Gastrocnemius medialis (tissue), 4 donors: ENCODE data around the gene GLTPD2. TPM values are rescaled to one million over a fixed set of nuclear protein-coding genes. Genes with fewer than 3 reads are reported as not detected.

ENCODE experiments used
- ATAC-seq, 2 donors: fragments of 150-250 bp; one replicate each; pipeline ENCODE4 v1.9.1; 2016
- DNase-seq, 2 donors: peaks; one replicate each; pipeline ENCODE4 v3.0.0-alpha.2; 2019
- H3K27ac ChIP-seq, 4 donors: fragments of 200-600 bp; sonication (generic); 1 replicate in 1 of 4; 2 replicates in 3 of 4; pipeline ENCODE4 v1.5.1; 2016 to 2018; ENCODE audit warnings: mild to moderate bottlenecking in 2 of 4, moderate library complexity in 1 of 4
- H3K27me3 ChIP-seq, 3 donors: fragments of 200-600 bp; sonication (generic) in 2 of 3; 1 replicate in 1 of 3; 2 replicates in 2 of 3; pipeline versions ENCODE4 v1.5.1 to v1.6.0; 2016 to 2019; ENCODE audit warnings: mild to moderate bottlenecking in 1 of 3, moderate library complexity in 1 of 3
- H3K36me3 ChIP-seq, 2 donors: fragments of 200-600 bp; sonication (generic) in 1 of 2; one replicate each; pipeline ENCODE4 v1.5.1; 2017 to 2018
- H3K4me1 ChIP-seq, 2 donors: fragments of 200-600 bp; sonication (generic) in 1 of 2; one replicate each; pipeline ENCODE4 v1.5.1; 2016 to 2017; ENCODE audit warnings: mild to moderate bottlenecking in 2 of 2
- H3K4me3 ChIP-seq, 4 donors: fragments of 200-600 bp; sonication (generic) in 3 of 4; 1 replicate in 1 of 4; 2 replicates in 3 of 4; pipeline ENCODE4 v1.5.1; 2016 to 2019; ENCODE audit warnings: mild to moderate bottlenecking in 2 of 4
- H3K9me3 ChIP-seq, 3 donors: fragments of 200-600 bp; sonication (generic) in 2 of 3; 1 replicate in 1 of 3; 2 replicates in 2 of 3; pipeline ENCODE4 v1.5.1; 2016 to 2019
- POLR2A ChIP-seq, 2 donors: fragments of 450-650 bp; IDR thresholded peaks; one replicate each; pipeline ENCODE4 v1.6.1; 2017; ENCODE audit warnings: antibody characterized with exemption in 2 of 2, mild to moderate bottlenecking in 2 of 2, moderate library complexity in 2 of 2
- in situ Hi-C, 4 donors: fragments of 200-750 bp; cut with MboI; loops; one replicate each; pipeline versions ENCODE4 v1.15.0 to v1.8.0; 2017; ENCODE audit warnings: low sequenced_read_pairs in 4 of 4
- intact Hi-C: fragments of 100-400 bp; cut with DNase I; formaldehyde crosslinking; loops from one replicate; pipeline ENCODE4 v1.15.1; 2023; ENCODE audit warnings: low total_unique reads
- total RNA-seq, 4 donors: library from RNA; depleted of rRNA; stranded (reverse); fragments of >200 nt; gene quantifications; one replicate each; pipeline versions ENCODE4 v1.1.0 to v1.2.3, GENCODE V29; 2016
- TF ChIP-seq, protein P1 (sequence below), 5 experiments: fragments of 450-650 bp in 3 of 5; fragments of 200-600 bp in 2 of 5; sonication (generic) in 2 of 5; IDR thresholded peaks in 4 of 5; conservative IDR thresholded peaks in 1 of 5; 1 replicate in 4 of 5; 2 replicates in 1 of 5; pipeline ENCODE4 v1.5.1; 2016 to 2019; ENCODE audit warnings: antibody characterized with exemption in 5 of 5, mild to moderate bottlenecking in 3 of 5, moderate library complexity in 3 of 5

GLTPD2 gene
- total RNA-seq, 4 donors from 2014 or later: 0.53 TPM; not detected in 3

DNA sequence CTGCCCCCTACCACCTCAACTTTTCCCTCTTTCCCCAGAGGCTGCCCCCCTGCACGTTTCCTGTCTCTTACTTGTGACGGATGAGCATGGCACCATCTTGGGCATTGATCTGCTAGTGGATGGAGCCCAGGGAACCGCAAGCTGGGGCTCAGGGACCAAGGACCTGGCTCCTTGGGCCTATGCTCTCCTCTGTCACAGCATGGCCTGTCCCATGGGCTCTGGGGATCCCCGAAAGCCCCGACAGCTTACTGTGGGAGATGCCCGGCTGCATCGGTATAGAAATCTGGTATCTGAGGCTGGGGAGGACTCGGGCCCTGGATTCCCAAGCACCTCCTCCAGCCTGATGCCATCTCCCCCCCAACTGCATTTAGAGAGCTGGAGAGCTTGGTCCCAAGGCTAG lies 47.2 kb upstream of the GLTPD2 start:
- ATAC-seq: no peak
- in situ Hi-C loops (no loop called here), intact Hi-C loops (no loop called here)

GRCh38 chr17:4742133-4742532 lies 46.6 kb upstream of the GLTPD2 start:
- no peak overlapping the region for H3K27ac ChIP-seq
- H3K36me3 ChIP-seq: no peaks in the 10 kb centered on the region
- H3K4me3 ChIP-seq: no peak overlapping the region
- no peak for ATAC-seq
- H3K9me3 ChIP-seq: no peaks in the 10 kb centered on the region
- DNase-seq: no peak
- peaks cover 4 to 15% of the 10 kb centered on the region in 2 donors for H3K4me1 ChIP-seq
- in situ Hi-C loops: no loop called here
- intact Hi-C loops: no loop called here
- TF ChIP-seq, protein P1, sequence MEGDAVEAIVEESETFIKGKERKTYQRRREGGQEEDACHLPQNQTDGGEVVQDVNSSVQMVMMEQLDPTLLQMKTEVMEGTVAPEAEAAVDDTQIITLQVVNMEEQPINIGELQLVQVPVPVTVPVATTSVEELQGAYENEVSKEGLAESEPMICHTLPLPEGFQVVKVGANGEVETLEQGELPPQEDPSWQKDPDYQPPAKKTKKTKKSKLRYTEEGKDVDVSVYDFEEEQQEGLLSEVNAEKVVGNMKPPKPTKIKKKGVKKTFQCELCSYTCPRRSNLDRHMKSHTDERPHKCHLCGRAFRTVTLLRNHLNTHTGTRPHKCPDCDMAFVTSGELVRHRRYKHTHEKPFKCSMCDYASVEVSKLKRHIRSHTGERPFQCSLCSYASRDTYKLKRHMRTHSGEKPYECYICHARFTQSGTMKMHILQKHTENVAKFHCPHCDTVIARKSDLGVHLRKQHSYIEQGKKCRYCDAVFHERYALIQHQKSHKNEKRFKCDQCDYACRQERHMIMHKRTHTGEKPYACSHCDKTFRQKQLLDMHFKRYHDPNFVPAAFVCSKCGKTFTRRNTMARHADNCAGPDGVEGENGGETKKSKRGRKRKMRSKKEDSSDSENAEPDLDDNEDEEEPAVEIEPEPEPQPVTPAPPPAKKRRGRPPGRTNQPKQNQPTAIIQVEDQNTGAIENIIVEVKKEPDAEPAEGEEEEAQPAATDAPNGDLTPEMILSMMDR (IDR thresholded peaks at IDR 0.05 in 4 of 5, conservative IDR thresholded peaks at IDR 0.05 in 1 of 5): no peak
- TF ChIP-seq POLR2A (IDR thresholded peaks at IDR 0.05): no peak
- peaks cover 39 to 65% (median 58%) of the 10 kb centered on the region in 3 donors for H3K27me3 ChIP-seq

More for the DNA sequence above, 47.2 kb upstream of the GLTPD2 start:
- H3K27ac ChIP-seq: no peak overlapping the region
- peaks cover 4 to 15% of the 10 kb centered on the region in 2 donors for H3K4me1 ChIP-seq
- no peak for DNase-seq
- no peaks in the 10 kb centered on the region for H3K36me3 ChIP-seq
- peaks cover 39 to 64% (median 57%) of the 10 kb centered on the region in 3 donors for H3K27me3 ChIP-seq
- TF ChIP-seq, protein P1 (IDR thresholded peaks at IDR 0.05 in 4 of 5, conservative IDR thresholded peaks at IDR 0.05 in 1 of 5): no peak
- no peak for TF ChIP-seq POLR2A (IDR thresholded peaks at IDR 0.05)
- no peak overlapping the region for H3K4me3 ChIP-seq
- H3K9me3 ChIP-seq: no peaks in the 10 kb centered on the region

GRCh38 chr17:4742629-4743028 lies 46.1 kb upstream of the GLTPD2 start:
- in situ Hi-C loops: no loop called here
- H3K4me3 ChIP-seq: no peak overlapping the region
- ATAC-seq (no peak), DNase-seq (no peak)
- no peaks in the 10 kb centered on the region for H3K9me3 ChIP-seq
- no peak for TF ChIP-seq POLR2A (IDR thresholded peaks at IDR 0.05)
- TF ChIP-seq, protein P1 (IDR thresholded peaks at IDR 0.05 in 4 of 5, conservative IDR thresholded peaks at IDR 0.05 in 1 of 5): no peak
- intact Hi-C loops: no loop called here
- no peak overlapping the region for H3K27ac ChIP-seq
- H3K36me3 ChIP-seq: no peaks in the 10 kb centered on the region
- peaks cover 4 to 15% of the 10 kb centered on the region in 2 donors for H3K4me1 ChIP-seq
- peaks cover 39 to 65% (median 60%) of the 10 kb centered on the region in 3 donors for H3K27me3 ChIP-seq

DNA sequence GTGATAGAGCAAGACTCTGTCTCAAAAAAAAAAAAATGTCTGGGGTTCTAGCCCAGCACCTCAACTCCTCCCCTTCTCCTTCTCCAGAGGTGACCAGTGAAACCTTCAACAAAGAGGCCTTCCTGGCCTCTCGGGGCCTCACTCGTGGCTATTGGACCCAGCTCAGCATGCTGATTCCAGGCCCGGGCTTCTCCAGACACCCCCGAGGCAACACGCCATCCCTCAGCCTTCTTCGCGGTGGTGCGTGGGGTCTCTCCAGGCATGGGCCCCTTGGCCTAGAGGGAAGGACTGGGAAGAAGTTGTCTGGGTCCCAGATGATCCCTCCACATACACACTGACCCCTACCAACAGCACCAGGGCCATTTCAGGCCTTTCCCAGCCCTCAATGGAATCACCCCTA lies 45.5 kb upstream of the GLTPD2 start:
- intact Hi-C loops: no loop called here
- TF ChIP-seq, protein P1 (IDR thresholded peaks at IDR 0.05 in 4 of 5, conservative IDR thresholded peaks at IDR 0.05 in 1 of 5): no peak
- no peak for TF ChIP-seq POLR2A (IDR thresholded peaks at IDR 0.05)
- no peak overlapping the region for H3K4me3 ChIP-seq
- peaks cover 4 to 15% of the 10 kb centered on the region in 2 donors for H3K4me1 ChIP-seq
- no peak overlapping the region for H3K27ac ChIP-seq
- H3K9me3 ChIP-seq: no peaks in the 10 kb centered on the region
- no peak for DNase-seq
- in situ Hi-C loops: no loop called here
- no peak for ATAC-seq
- H3K36me3 ChIP-seq: no peaks in the 10 kb centered on the region
- peaks cover 38 to 59% (median 59%) of the 10 kb centered on the region in 3 donors for H3K27me3 ChIP-seq

- Histone ChIP-seq H3K9me3 (no peaks in the 10 kb centered on the region), H3K36me3 (no peaks in the 10 kb centered on the region), H3K4me3 (no peak overlapping the region), H3K27me3 (peaks cover 37 to 58% (median 56%) of the 10 kb centered on the region in 3 donors), H3K4me1 (peaks cover 0 to 10% of the 10 kb centered on the region in 2 donors), H3K27ac (no peak overlapping the region)
- DNase-seq (no peak), ATAC-seq (no peak)
- intact Hi-C loops (no loop called here), in situ Hi-C loops (no loop called here)
- no peak for TF ChIP-seq POLR2A (IDR thresholded peaks at IDR 0.05)
- TF ChIP-seq, protein P1 (IDR thresholded peaks at IDR 0.05 in 4 of 5, conservative IDR thresholded peaks at IDR 0.05 in 1 of 5): no peak
Measured at GRCh38 chr17:4743898-4744297, 44.9 kb upstream of the GLTPD2 start.
